Measurements from ENCODE around the gene PFDN1. TPM values are rescaled to one million over a fixed set of nuclear protein-coding genes. Genes with fewer than 3 reads are reported as not detected.

PFDN1 gene
- total RNA-seq (2013; cell fraction: nucleolus; rRNA removed), result 35.6 and 38.4 TPM in 2 replicates
- total RNA-seq (2014; rRNA removed), result 79.9 and 86.9 TPM in 2 replicates
- 73.0 and 91.1 TPM in 2 replicates for total RNA-seq (2014; rRNA removed; fragmentation: Illumina TruSeq; extraction: Trizol)
- total RNA-seq (2021), result 58.5 and 62.9 TPM in 2 replicates
- 28.9 TPM for polyA plus RNA-seq (2011; ENCODE audit: low read depth)
- polyA plus RNA-seq (2011; rRNA removed), result 63.8 and 65.9 TPM in 2 replicates
- polyA plus RNA-seq (2011; cell fraction: cytosol; rRNA removed), result 98.8 and 102 TPM in 2 replicates
- polyA plus RNA-seq (2011; cell fraction: nucleus; rRNA removed), result 24.5 and 33.3 TPM in 2 replicates
- 85.5 and 118 TPM in 2 replicates for polyA plus RNA-seq (2012)
- polyA plus RNA-seq (2014; fragmentation: Illumina TruSeq; extraction: Trizol), result 150 and 190 TPM in 2 replicates
- polyA plus RNA-seq (2014; fragmentation: Nextera tagmentation; extraction: Ambion mirVana), result 100 to 1,000 TPM; 192 to 193 TPM
- 85.8 and 86.8 TPM in 2 replicates for polyA plus RNA-seq (2014; rRNA removed)
- 100 to 1,000 TPM; 112 to 131 TPM for polyA plus RNA-seq (2016; fragmentation: Nextera tagmentation; extraction: Ambion mirVana)
- 57.4 and 63.6 TPM in 2 replicates for polyA minus RNA-seq (2011; rRNA and poly(A)+ RNA removed)
- 15.2 and 18.9 TPM in 2 replicates for polyA minus RNA-seq (2011; cell fraction: cytosol; rRNA and poly(A)+ RNA removed)
- 10.6 and 13.1 TPM in 2 replicates for polyA minus RNA-seq (2011; cell fraction: nucleus; rRNA and poly(A)+ RNA removed)
- percentile 83 among the genes with signal in this experiment for Bru-seq, nascent RNA
- percentile 79 among the genes with signal in this experiment for BruChase-seq, experiment 1, labeled RNA remaining after a 6-hour chase
- percentile 73 among the genes with signal in this experiment for BruChase-seq, experiment 2, labeled RNA remaining after a 2-hour chase
- long read RNA-seq, experiment 1, transcript PFDN1-201 (4 exons, 1,352 nt), result major isoform, 63 of 73 reads
- long read RNA-seq, experiment 1, partial matches to known transcripts, result 5 of 73 reads
- long read RNA-seq, experiment 1, other reads (novel, unspliced or antisense), result 3 of 73 reads
- long read RNA-seq, experiment 2, transcript PFDN1-203 (3 exons, 1,091 nt), result minor isoform, 19 of 409 reads
- long read RNA-seq, experiment 2, transcript PFDN1-202 (3 exons, 787 nt), result minor isoform, 12 of 409 reads
- long read RNA-seq, experiment 2, transcript PFDN1-201 (4 exons, 1,352 nt), result major isoform, 358 of 409 reads
- long read RNA-seq, experiment 2, partial matches to known transcripts, result 4 of 409 reads
- long read RNA-seq, experiment 2, other reads (novel, unspliced or antisense), result 16 of 409 reads

- ChIA-PET RAD21 (ENCODE audit: unreplicated experiment) (interaction anchor here (0.7 to 2.1 kb wide), 6 partner anchors 20 to 60 kb away, joined by 3 to 7 read pairs (median 4); no protein-coding TSS in a partner anchor), POLR2A (interaction anchor here (0.6 to 1.8 kb wide), 4 partner anchors 15 to 44 kb away, joined by 3 to 7 read pairs (median 4); partner anchors contain the start of gene HBEGF), SMC1A (ENCODE audit: uncharacterized antibody, unreplicated experiment) (interaction anchor here (0.9 to 2.1 kb wide), 11 partner anchors 9 to 61 kb away, joined by 3 to 9 read pairs (median 3); partner anchors contain the start of gene HBEGF), CTCF (interaction anchor here (0.7 to 3.2 kb wide), 9 partner anchors 10 to 63 kb away, joined by 3 to 17 read pairs (median 4); partner anchors contain the start of gene HBEGF)
- in situ Hi-C loops (cut with MboI) (no loop called here), intact Hi-C loops (cut with micrococcal nuclease; ENCODE audit: unreplicated experiment) (loop anchor here (5.0 kb wide), 1 partner anchor 44 kb away; the partner anchor contains the start of gene HBEGF)
- ATAC-seq (peak; percentile 97), FAIRE-seq (peak; percentile 84), DNase-seq (ENCODE audit: low read depth, low spot score) (peak; percentile 76)
- H3K4me1 ChIP-seq (ENCODE audit: control insufficient read depth, insufficient read depth, low read length), result no peaks in the 10 kb centered on the region
- peaks cover 0 to 9% of the 10 kb centered on the region in 2 experiments; a peak in 2 of 4 replicates for H3K36me3 ChIP-seq (ENCODE audit: control insufficient read depth in 2 of 2, insufficient read depth in 2 of 2, low read length in 1 of 2)
- H4K20me1 ChIP-seq (ENCODE audit: control insufficient read depth, insufficient read depth), result no peaks in the 10 kb centered on the region
- no peaks in the 10 kb centered on the region for H3K27me3 ChIP-seq (replicated peaks in 1 of 2; ENCODE audit: control insufficient read depth in 2 of 2, insufficient read depth in 2 of 2, low read length in 1 of 2)
- peak within 1 kb of the TSS; percentile 90 for H3K4me3 ChIP-seq
- peak within 1 kb of the TSS; percentile 100 for H2AFZ ChIP-seq (ENCODE audit: control insufficient read depth, low read depth, low read length)
- H3K9ac ChIP-seq (ENCODE audit: control insufficient read depth, insufficient read depth, low read length), result peak within 1 kb of the TSS; percentile 94
- no peaks in the 10 kb centered on the region for H3K9me3 ChIP-seq (replicated peaks; ENCODE audit: control insufficient read depth, insufficient read depth, low read length)
- peaks cover 26% of the 10 kb centered on the region for H3K79me2 ChIP-seq (ENCODE audit: control insufficient read depth, insufficient read depth, low read length)
- WGBS (ENCODE audit: insufficient coverage, insufficient replicate concordance, low lambda C conversion rate, missing lambda C conversion rate), result 2% methylated on average over 30 of the region's 30 CpGs
- H3K4me2 ChIP-seq (ENCODE audit: control insufficient read depth, insufficient read depth), result peak within 1 kb of the TSS; percentile 92
- BruUV-seq (replicated peaks), result TSS peak; percentile 94
- peak within 1 kb of the TSS; percentile 70 for H3K27ac ChIP-seq (ENCODE audit: control insufficient read depth, insufficient read depth)
- TF ChIP-seq YBX1 (IDR thresholded peaks at IDR 0.05) (no peak), NFIC (IDR thresholded peaks at IDR 0.05; ENCODE audit: low read depth, low read length) (0 out of 2 replicates have a peak, but pooled peaks have one; percentile 17), YY1 (IDR thresholded peaks at IDR 0.05; ENCODE audit: low read depth, low read length) (peak; percentile 99), E2F4 (IDR thresholded peaks at IDR 0.05; ENCODE audit: low read depth, low read length) (no peak), KLF5 (IDR thresholded peaks at IDR 0.05; ENCODE audit: partially characterized antibody) (no peak), STAT3 (IDR thresholded peaks at IDR 0.05; ENCODE audit: low read depth, low read length) (no peak), HSF1 (IDR thresholded peaks at IDR 0.05; ENCODE audit: low read depth, low read length) (no peak), BCL3 (IDR thresholded peaks at IDR 0.05; ENCODE audit: borderline replicate concordance, insufficient read depth, low read depth, low read length, poor library complexity, severe bottlenecking) (no peak), ZNF622 (IDR thresholded peaks at IDR 0.05) (no peak), ETV6 (conservative IDR thresholded peaks at IDR 0.05 in 1 of 2, IDR thresholded peaks at IDR 0.05 in 1 of 2; ENCODE audit: borderline replicate concordance in 1 of 2, low read depth in 1 of 2) (no peak)
These were observed at the start of gene PFDN1 for GRCh38 chr5:140302786-140303639. PFDN1 (minus strand) TSS chr5:140303101; CDS start chr5:140303073, 28 bp downstream.
